ENCODE measurements around the gene MECP2. TPM values are rescaled to one million over a fixed set of nuclear protein-coding genes. Genes with fewer than 3 reads are reported as not detected.

MECP2 gene
- total and polyA plus RNA-seq, 10 of the 15 experiments (the other 5 are each of a cell fraction or from before 2014, with no cell fraction given), result 1.3 to 32.7 (median 13.7) TPM

DNA sequence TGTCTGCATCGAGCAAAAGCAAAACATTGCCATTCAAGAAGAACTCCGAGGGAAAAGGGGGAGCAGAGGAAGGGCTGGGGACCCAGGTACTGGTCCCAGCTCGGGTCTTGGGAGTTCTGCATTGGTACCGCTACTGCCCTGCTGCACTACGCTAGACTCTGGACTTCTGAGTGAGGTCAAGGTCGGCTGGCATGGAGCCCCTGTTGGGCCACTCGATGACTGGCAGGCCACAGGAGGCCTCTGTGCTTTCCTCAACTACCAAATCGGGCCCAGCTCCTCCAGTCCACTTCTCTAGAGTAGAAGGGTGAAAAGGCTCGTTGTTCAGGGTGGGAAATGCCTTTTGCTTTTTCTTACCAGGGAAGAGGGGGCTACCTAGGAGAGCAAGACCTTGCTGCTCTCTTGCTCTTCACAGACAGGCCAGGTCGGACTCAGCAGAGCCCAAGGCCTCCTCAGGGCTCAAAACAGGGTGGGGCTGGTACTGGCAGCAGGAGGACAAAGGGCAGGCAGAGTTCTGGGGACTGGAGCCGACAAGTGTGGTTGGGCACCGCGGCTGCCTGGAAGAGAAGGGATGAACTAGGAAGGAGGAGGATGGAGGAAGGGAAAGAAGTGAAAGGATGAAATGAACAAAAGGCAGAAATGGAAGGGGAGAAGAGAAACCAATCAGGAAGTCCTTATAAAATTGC, 68.9 kb downstream of the MECP2 start:
- H3K79me2 ChIP-seq (ENCODE audit: control insufficient read depth, insufficient read depth, low read length), result no peaks in the 10 kb centered on the region; the same call in 1 of the 2 replicates
- ATAC-seq (no peak), FAIRE-seq (no peak), DNase-seq (ENCODE audit: low read depth, low spot score) (no peak)
- in situ Hi-C loops (cut with MboI), result no loop called here
- no peak overlapping the region for H3K4me3 ChIP-seq
- no peaks in the 10 kb centered on the region; the same call in 1 of the 2 replicates for H4K20me1 ChIP-seq (ENCODE audit: control insufficient read depth, insufficient read depth)
- CTCF ChIA-PET, result interaction anchor here (4.4 kb wide), 1 partner anchor 15 kb away, joined by 26 read pairs; no protein-coding TSS in a partner anchor
- POLR2A ChIA-PET, result no interaction called here
- no peak overlapping the region for H3K4me2 ChIP-seq (ENCODE audit: control insufficient read depth, insufficient read depth)
- WGBS (ENCODE audit: insufficient coverage, insufficient replicate concordance, low lambda C conversion rate, missing lambda C conversion rate), result 61% methylated on average over 13 of the region's 13 CpGs
- intact Hi-C loops (cut with micrococcal nuclease; ENCODE audit: unreplicated experiment), result no loop called here
- H3K9me3 ChIP-seq (replicated peaks; ENCODE audit: control insufficient read depth, insufficient read depth, low read length), result no peaks in the 10 kb centered on the region
- RAD21 ChIA-PET (ENCODE audit: unreplicated experiment), result no interaction called here
- BruUV-seq (replicated peaks), result no TSS peak
- H3K27ac ChIP-seq (ENCODE audit: control insufficient read depth, insufficient read depth), result no peak overlapping the region
- no peak overlapping the region for H2AFZ ChIP-seq (ENCODE audit: control insufficient read depth, low read depth, low read length)
- SMC1A ChIA-PET (ENCODE audit: uncharacterized antibody, unreplicated experiment), result no interaction called here
- H3K36me3 ChIP-seq (ENCODE audit: control insufficient read depth in 2 of 2, insufficient read depth in 2 of 2, low read length in 1 of 2), result peaks cover 0 to 2% of the 10 kb centered on the region in 2 experiments; a peak in 3 of 4 replicates
- H3K4me1 ChIP-seq (ENCODE audit: control insufficient read depth, insufficient read depth, low read length), result no peaks in the 10 kb centered on the region
- no peak for TF ChIP-seq RELA (IDR thresholded peaks at IDR 0.05; ENCODE audit: borderline replicate concordance, partially characterized antibody)
- TF ChIP-seq NRF1 (conservative IDR thresholded peaks at IDR 0.05; ENCODE audit: low read depth, low read length), result no peak
- TF ChIP-seq TCF3 (IDR thresholded peaks at IDR 0.05; ENCODE audit: borderline replicate concordance, insufficient read depth, low read depth, low read length), result no peak
- TF ChIP-seq, protein P1, sequence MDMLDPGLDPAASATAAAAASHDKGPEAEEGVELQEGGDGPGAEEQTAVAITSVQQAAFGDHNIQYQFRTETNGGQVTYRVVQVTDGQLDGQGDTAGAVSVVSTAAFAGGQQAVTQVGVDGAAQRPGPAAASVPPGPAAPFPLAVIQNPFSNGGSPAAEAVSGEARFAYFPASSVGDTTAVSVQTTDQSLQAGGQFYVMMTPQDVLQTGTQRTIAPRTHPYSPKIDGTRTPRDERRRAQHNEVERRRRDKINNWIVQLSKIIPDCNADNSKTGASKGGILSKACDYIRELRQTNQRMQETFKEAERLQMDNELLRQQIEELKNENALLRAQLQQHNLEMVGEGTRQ (IDR thresholded peaks at IDR 0.05; ENCODE audit: borderline replicate concordance, low read depth, low read length), result no peak
- no peak for TF ChIP-seq POU2F2 (IDR thresholded peaks at IDR 0.05; ENCODE audit: borderline replicate concordance, low read depth, low read length)
- TF ChIP-seq RAD21 (IDR thresholded peaks at IDR 0.05; ENCODE audit: insufficient read depth, low read depth, low read length), result no peak
- TF ChIP-seq RUNX3 (IDR thresholded peaks at IDR 0.05; ENCODE audit: low read length), result no peak
- TF ChIP-seq, protein P2, sequence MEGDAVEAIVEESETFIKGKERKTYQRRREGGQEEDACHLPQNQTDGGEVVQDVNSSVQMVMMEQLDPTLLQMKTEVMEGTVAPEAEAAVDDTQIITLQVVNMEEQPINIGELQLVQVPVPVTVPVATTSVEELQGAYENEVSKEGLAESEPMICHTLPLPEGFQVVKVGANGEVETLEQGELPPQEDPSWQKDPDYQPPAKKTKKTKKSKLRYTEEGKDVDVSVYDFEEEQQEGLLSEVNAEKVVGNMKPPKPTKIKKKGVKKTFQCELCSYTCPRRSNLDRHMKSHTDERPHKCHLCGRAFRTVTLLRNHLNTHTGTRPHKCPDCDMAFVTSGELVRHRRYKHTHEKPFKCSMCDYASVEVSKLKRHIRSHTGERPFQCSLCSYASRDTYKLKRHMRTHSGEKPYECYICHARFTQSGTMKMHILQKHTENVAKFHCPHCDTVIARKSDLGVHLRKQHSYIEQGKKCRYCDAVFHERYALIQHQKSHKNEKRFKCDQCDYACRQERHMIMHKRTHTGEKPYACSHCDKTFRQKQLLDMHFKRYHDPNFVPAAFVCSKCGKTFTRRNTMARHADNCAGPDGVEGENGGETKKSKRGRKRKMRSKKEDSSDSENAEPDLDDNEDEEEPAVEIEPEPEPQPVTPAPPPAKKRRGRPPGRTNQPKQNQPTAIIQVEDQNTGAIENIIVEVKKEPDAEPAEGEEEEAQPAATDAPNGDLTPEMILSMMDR (IDR thresholded peaks at IDR 0.05 in 2 of 3, conservative IDR thresholded peaks at IDR 0.05 in 1 of 3; ENCODE audit: control insufficient read depth in 2 of 3, extremely low read depth in 1 of 3, insufficient read depth in 1 of 3, low read depth in 3 of 3, low read length in 3 of 3), result no peak
- no peak for TF ChIP-seq LARP7 (IDR thresholded peaks at IDR 0.05)
- no peak for TF ChIP-seq EZH2 (IDR thresholded peaks at IDR 0.05; ENCODE audit: borderline replicate concordance, control insufficient read depth, low read depth, low read length)
- TF ChIP-seq CHD1 (IDR thresholded peaks at IDR 0.05; ENCODE audit: low read depth, low read length), result no peak
- no peak for TF ChIP-seq FOXK2 (IDR thresholded peaks at IDR 0.05)
- TF ChIP-seq RB1 (IDR thresholded peaks at IDR 0.05; ENCODE audit: borderline replicate concordance), result no peak
- TF ChIP-seq SKIL (IDR thresholded peaks at IDR 0.05; ENCODE audit: low read depth, poor library complexity, severe bottlenecking), result no peak
- TF ChIP-seq ELK1 (IDR thresholded peaks at IDR 0.05; ENCODE audit: low read depth, low read length), result no peak
- no peaks in the 10 kb centered on the region; a peak in 1 of 4 replicates for H3K27me3 ChIP-seq (replicated peaks in 1 of 2; ENCODE audit: control insufficient read depth in 2 of 2, insufficient read depth in 2 of 2, low read length in 1 of 2)
- H3K9ac ChIP-seq (ENCODE audit: control insufficient read depth, insufficient read depth, low read length), result no peak overlapping the region

All from GM12878 (cell line).